Activated CD8-positive, alpha-beta memory T cell treated with anti-CD3 and anti-CD28 coated beads for 36 hours (primary cell): ENCODE data around the gene C2. TPM values are rescaled to one million over a fixed set of nuclear protein-coding genes. Genes with fewer than 3 reads are reported as not detected.
"Not testable (repeated sequence)": the region's sequence is repeated elsewhere in the genome, so short reads cannot be mapped to it uniquely, and the experiment has no call there.

Experiments
- CTCF ChIA-PET: fragments of 350-600 bp; sonication (Branson Sonifier 250); formaldehyde crosslinking; loops from one replicate; lab custom pipeline; 2021; ENCODE audit warnings: antibody characterized with exemption; lab: Charles Lee
- POLR2A ChIA-PET: fragments of 350-600 bp; sonication (Branson Sonifier 250); formaldehyde crosslinking; loops from one replicate; lab custom pipeline; 2021; ENCODE audit warnings: antibody characterized with exemption; lab: Charles Lee
- total RNA-seq, 2 experiments: library from RNA; stranded (reverse); gene quantifications; one replicate each; pipeline ENCODE4 v1.2.3, GENCODE V29; 2021

Gene C2
- total RNA-seq, 2 experiments from 2014 or later, result 0.59 to 0.82 TPM

DNA sequence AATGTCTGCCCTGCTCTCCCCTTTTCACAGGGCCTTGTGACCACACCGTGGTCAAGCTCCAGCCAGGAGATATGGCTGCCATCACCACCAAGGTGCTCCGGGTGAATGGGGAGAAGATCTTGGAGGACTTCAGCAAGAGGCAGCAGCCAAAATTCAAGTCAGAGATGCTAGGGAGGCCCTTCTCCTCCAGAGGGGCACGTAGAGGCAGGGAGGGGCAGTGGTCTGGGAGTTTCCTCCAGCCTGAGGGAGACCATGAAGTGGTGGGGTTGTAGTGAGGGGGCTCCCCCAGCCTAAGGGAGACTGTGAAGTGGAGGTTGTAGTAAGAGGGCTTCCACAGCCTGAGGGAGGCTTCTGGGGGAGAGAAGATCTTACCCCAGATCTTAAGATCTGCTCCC, 40.4 kb downstream of the C2 start:
- ChIA-PET POLR2A (interaction anchor here (1.3 kb wide), 1 partner anchor 9 kb away, joined by 4 read pairs; no protein-coding TSS in a partner anchor), CTCF (interaction anchor here (0.6 to 6.3 kb wide), 2 partner anchors 9 to 56 kb away, joined by 3 to 31 read pairs; partner anchors contain the start of genes NELFE and SKIC2)

DNA sequence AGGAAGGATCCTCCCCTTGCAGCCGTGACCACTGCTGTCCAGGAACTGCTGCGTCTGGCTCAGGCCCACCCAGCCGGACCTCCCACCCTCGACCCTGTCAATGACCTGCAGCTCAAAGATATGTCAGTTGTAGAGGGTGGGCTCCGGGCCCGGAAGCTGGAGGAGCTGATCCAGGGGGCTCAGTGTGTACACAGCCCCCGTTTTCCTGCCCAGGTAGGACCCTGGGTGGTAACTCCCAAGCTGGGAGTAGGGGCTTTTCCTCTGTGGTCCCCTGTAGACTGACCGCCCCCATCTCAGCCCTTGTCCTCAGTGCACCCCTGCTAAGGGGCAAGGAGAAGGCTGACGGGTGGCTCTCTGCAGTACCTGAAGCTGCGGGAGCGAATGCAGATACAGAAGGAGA, 40.8 kb downstream of the C2 start:
- ChIA-PET CTCF (interaction anchor here (0.6 to 6.3 kb wide), 2 partner anchors 10 to 56 kb away, joined by 3 to 31 read pairs; partner anchors contain the start of genes NELFE and SKIC2), POLR2A (interaction anchor here (1.3 kb wide), 1 partner anchor 9 kb away, joined by 4 read pairs; no protein-coding TSS in a partner anchor)

DNA sequence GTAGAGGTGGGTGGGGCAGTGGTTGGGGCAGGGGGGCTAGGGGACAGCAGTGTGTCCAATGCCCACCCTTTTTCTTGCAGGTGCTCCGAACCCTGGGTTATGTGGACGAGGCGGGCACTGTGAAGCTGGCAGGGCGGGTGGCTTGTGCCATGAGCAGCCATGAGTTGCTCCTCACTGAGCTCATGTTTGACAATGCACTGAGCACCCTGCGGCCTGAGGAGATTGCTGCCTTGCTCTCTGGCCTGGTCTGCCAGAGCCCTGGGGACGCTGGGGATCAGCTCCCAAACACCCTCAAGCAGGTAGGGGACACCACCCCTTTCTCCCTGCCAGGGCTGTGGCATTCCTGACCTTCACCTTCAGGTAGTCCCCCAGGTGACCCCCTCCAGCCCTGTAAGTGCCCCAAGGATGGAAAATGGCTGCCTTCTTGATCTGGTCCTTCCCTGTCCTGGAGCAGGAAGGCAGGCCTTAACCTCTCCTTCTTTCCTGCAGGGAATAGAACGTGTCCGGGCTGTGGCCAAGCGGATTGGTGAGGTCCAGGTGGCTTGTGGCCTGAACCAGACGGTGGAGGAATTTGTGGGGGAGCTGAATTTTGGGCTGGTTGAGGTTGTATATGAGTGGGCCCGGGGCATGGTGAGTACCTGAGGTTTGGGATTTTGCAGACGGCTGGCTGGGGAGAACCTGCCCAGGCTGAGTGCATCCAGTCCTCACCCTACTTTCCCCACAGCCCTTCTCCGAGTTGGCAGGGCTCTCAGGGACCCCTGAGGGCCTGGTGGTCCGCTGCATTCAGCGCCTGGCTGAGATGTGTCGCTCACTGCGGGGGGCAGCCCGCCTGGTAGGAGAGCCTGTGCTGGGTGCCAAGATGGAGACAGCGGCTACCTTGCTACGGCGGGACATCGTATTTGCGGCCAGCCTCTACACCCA, 41.5 kb downstream of the C2 start:
- POLR2A ChIA-PET, result interaction anchor here (1.3 kb wide), 1 partner anchor 10 kb away, joined by 4 read pairs; no protein-coding TSS in a partner anchor
- CTCF ChIA-PET, result interaction anchor here (0.6 to 6.3 kb wide), 2 partner anchors 10 to 57 kb away, joined by 3 to 31 read pairs; partner anchors contain the start of genes NELFE and SKIC2

DNA sequence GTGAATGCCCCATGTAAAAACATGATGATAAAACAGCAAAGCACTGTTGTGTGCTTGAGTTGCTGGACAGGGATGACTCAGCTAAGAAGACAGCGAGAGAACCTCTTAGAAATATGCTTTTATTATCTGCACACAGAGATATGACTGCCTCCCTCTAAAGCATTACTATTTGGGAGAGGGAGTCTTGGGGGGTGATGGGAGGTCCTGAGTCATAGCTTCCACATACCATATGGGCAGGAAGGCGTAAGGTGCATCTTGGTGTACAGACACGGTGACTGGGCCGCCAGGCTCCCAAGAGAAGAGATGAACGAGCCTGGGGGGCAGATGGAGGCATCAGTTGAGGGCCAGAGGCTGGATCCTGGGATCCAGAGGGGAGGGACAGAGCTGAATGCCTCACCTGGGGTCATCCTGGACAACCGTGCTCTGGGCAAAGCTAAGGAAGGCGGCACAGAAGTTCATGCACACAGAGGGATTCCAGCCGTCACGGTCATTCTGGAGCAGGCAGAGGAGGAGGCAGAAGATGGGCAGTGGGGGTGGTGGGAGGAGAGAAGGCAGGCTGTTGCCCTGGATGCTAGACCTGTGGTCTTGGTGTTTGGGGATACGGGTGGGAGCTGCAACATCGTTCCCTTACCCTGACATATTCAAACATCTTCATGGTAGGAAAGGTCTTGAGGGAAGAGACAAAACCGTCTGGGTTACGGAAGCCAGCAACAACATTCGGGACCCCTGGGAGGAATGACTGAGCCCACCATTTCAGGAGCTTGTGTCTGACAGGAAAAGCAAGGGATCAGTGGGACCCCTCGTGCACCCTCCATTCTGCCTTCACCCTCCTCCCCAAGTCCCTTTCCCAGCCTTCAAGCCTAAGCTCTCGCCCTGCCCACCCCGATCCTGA, 42.4 kb downstream of the C2 start:
- POLR2A ChIA-PET, result interaction anchor here (3.2 kb wide), 1 partner anchor 11 kb away, joined by 41 read pairs; the partner anchor contains the start of genes NELFE and SKIC2

DNA sequence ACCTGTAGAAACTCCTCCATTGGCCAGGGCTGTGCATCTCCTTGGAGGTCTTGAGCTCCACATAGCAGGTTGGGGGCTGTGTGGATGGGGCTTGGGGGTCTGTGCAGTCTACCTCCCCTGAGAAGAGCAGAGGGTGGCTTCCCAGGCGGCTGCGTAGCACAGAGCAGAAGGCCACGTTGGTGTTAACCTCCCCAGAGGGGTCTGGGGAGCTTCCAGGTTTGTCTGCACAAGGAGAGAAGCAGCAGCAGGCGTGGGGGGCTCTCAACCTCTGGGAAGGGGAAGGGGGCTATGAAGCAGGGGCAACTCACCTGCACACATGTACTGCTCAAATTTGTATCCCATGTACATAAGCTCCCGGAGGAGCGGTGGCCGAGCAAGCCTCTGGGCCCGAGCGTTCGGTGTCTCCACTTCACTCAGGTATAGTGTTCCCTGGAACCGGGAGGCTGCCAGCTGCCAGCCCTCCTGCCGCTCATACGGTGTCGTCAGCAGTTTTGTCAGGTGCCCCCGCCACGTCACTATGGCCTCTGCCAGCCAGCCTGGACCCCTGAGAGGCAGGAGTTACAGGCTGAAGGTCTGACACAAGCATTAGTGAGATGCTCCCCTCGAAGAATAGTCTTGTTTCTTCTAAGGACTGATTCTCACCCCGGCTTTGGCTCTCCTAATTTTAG, 43.2 kb downstream of the C2 start:
- POLR2A ChIA-PET, result interaction anchor here (1.0 to 3.2 kb wide), 2 partner anchors 12 to 306 kb away, joined by 5 to 41 read pairs; partner anchors contain the start of genes GPANK1, NELFE and SKIC2
- CTCF ChIA-PET, result interaction anchor here (6.3 kb wide), 1 partner anchor 12 kb away, joined by 31 read pairs; the partner anchor contains the start of genes NELFE and SKIC2

More for the DNA sequence above, 42.4 kb downstream of the C2 start:
- CTCF ChIA-PET, result interaction anchor here (6.3 kb wide), 1 partner anchor 11 kb away, joined by 31 read pairs; the partner anchor contains the start of genes NELFE and SKIC2

DNA sequence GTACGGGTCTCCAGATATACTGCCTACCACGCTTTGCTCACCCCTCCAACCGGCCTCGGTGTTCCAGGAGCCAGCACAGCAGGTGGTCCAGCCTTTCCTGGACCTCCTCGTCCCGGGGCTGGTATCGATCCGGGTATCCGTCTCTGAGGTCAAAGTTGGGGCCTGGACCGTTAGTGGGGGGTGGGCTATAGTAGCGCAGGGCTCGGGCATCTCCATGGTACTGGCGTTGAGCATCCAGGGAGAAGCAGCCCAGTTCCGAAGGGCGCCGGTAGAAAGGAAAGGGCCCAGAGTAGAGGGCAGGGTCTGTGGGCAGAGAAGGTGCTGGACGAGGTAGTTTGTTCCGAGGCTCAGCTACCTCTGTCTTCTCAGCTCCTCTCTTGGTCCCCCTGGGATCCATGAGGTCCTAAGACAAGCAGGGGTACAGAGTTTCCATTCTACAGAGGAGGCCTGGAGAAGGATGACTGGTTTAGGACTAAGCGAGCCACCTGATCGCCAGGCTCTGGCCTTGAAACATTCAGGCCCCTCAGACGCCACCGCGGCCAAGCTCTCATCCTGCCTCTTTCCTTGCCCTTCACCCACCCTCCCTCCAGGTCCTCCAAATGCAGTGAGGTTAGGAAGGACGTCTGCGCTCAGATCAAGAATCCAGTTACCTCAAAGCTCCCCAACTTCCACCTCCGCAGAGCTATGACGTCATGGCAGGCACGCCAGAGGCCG, 43.9 kb downstream of the C2 start:
- POLR2A ChIA-PET, result interaction anchor here (0.5 to 3.2 kb wide), 8 partner anchors 8 to 313 kb away, joined by 3 to 41 read pairs (median 4); partner anchors contain the start of genes ATF6B, GPANK1, NELFE and NEU1
- CTCF ChIA-PET, result interaction anchor here (0.7 to 6.3 kb wide), 5 partner anchors 13 to 158 kb away, joined by 3 to 31 read pairs (median 4); partner anchors contain the start of genes NELFE and SKIC2

DNA sequence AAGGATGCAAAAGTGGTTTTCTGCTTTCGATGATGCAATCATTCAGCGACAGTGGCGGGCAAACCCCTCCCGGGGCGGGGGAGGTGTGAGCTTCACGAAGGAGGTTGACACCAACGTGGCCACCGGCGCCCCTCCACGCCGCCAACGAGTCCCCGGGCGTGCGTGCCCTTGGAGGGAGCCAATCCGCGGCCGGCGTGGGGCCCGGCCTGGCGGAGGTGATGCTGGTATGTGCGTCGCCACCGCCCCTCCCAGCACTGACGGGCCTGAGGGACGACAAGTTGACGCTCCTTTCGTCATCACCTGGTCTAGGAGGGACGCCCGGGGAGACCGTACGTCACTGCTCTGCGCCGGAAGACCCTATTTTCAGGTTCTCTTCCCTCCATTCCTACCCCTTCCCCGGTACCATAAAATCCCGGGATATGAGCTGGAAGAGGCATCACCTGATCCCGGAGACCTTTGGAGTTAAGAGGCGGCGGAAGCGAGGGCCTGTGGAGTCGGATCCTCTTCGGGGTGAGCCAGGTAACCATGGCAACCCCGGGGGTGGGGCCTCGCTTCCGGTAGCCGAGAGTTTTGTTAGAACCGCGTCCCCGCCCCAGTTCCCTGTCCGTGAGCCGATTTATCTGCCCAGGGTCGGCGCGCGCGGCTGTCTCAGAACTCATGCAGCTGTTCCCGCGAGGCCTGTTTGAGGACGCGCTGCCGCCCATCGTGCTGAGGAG, 44.6 kb downstream of the C2 start, which contains the start of gene DXO:
DXO (minus strand) TSS at position 146 of the 716 bp plus-strand sequence. CDS start 463 bp downstream, outside the sequence.
- ChIA-PET CTCF (interaction anchor here (0.7 to 6.3 kb wide), 5 partner anchors 13 to 158 kb away, joined by 3 to 31 read pairs (median 4); partner anchors contain the start of genes NELFE and SKIC2), POLR2A (interaction anchor here (0.5 to 3.2 kb wide), 8 partner anchors 9 to 313 kb away, joined by 3 to 41 read pairs (median 4); partner anchors contain the start of genes ATF6B, GPANK1, NELFE and NEU1)

DNA sequence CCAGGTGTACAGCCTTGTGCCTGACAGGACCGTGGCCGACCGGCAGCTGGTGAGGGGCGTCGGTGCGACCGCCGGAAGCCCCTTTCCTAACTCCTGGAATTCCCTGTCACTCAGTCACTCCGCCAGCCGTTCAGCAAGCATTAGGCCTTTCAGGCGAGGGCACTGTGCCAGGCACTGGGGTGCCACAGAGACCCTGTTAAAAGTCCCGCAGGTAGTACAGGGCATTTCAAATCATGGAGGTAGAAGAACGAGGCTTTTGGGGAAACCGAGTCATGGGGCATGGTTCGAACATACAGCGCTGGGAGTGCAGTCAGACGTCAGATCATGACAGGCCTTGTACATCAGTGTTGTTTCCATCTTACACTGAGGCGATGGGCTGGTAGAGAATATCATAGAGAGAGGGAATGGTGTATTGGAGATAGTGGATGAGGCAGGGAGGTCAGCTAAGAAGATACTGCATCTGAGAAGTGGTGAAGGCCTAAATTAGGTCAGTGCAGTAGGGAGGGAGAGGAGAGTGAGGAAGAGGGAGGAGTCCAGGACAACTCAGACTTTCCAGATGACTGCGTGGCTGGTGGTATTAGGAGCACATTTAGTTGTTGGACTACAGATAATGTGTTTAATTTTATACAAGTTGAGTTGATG, 45.3 kb downstream of the C2 start:
- CTCF ChIA-PET, result interaction anchor here (3.2 to 6.3 kb wide), 2 partner anchors 14 to 21 kb away, joined by 12 to 31 read pairs; partner anchors contain the start of genes NELFE and SKIC2
- POLR2A ChIA-PET, result interaction anchor here (1.5 to 3.2 kb wide), 3 partner anchors 10 to 20 kb away, joined by 5 to 41 read pairs (median 5); partner anchors contain the start of genes NELFE and SKIC2

DNA sequence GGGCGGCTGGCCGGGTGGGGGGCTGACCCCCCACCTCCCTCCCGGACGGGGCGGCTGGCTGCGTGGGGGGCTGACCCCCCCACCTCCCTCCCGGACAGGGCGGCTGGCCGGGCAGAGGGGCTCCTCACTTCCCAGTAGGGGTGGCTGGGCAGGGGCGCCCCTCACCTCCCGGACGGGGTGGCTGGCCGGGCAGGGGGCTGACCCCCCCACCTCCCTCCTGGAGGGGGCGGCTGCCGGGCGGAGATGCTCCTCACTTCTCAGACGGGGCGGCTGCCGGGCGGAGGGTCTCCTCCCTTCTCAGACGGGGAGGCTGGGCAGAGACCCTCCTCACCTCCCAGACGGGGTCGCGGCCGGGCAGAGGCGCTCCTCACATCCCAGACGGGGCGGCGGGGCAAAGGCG, 48.5 kb downstream of the C2 start:
- CTCF ChIA-PET, POLR2A ChIA-PET: not testable (repeated sequence)

DNA sequence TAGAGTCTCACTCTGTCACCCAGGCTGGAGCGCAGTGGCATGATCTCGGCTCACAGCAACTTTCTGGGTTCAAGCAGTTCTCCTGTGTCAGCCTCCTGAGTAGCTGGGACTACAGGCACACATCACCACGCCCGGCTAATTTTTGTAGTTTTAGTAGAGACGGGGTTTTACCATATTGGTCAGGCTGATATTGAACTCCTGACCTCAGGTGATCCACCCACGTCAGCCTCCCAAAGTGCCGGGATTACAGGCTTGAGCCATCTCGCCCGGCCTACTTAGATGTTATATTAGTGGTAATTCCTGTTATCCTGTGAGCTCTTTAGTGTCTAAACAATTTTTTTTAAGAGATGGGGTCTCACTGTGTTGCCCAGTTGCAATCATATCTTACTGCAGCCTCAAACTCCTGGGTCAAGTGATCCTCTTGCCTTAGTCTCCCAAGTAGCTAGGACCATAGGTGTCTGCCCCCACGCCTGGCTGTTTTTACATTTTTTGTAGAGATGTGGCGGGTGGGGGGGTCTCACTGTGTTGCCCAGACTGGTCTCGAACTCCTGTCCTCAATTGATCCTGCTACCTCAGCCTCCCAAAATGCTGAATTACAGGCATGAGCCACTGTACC, 50.4 kb downstream of the C2 start:
- POLR2A ChIA-PET, result no interaction called here
- CTCF ChIA-PET, result no interaction called here

DNA sequence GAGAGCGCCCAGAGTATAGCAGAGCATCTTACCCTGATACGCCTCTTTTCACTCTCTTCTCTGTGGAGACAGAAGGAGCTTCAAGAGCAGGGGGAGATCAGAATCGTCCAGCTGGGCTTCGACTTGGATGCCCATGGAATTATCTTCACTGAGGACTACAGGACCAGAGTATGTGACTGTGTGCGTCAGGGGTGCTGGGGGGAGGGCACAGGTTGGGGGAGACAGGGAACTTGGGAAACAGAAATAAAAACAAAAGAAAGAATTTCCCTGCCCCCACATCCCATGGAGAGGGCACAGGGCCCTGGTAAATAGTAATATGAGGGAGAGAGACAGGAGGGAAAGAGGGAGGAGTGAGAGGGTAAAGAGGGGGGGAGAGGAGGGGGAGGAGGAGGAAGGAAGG, 51.3 kb downstream of the C2 start:
- ChIA-PET CTCF (no interaction called here), POLR2A (no interaction called here)

DNA sequence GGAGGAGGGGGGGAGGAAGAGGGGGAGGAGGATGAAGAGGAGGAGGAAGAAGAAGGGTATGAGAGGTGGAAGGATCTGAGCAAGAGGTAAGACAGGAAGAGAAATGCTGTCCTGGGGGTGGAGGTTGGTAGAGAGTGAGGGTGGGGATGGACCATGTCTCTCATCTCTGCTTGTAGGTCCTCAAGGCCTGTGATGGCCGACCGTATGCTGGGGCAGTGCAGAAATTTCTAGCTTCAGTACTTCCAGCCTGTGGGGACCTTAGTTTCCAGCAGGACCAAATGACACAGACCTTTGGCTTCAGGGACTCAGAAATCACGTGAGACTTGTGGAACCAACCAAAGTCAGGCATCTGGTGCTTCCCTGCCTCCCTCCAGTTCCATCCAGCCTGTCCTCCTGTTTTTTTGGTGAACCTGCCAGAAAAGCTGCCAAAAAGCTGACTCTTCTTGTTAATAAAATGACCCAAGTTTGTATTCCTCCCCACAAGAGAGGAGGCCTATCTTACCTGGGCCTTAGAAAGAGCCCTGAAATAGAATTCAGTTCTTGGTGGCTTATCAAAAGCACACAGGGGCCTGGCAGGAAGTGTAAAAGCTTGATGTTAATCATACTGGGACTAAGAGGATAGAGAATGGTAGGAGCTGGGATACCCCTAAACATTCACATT, 51.9 kb downstream of the C2 start:
- ChIA-PET POLR2A (no interaction called here), CTCF (no interaction called here)

DNA sequence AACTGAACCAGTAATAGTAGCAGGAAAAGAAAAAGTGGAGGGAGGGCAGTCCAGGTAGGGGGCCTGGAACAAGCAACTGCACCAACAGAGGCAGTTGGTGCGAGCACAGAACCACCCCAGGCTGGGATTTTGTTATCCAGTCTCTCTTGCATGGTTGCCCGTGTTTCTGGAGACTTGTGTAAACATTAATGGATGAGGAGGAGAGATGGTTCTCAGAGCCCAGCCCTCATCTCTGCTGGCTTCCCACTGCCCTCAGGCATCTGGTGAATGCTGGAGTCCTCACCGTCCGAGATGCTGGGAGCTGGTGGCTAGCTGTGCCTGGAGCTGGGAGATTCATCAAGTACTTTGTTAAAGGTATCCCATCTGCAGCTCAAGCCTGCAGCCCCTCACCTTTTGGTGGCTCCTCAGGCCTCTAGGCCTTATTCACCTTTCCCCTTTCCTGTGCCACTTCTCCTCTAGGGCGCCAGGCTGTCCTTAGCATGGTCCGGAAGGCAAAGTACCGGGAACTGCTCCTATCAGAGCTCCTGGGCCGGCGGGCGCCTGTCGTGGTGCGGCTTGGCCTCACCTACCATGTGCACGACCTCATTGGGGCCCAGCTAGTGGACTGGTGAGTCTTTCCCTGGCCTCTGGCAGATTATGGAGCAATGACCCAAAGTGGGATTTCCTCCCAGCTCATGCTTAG, 52.8 kb downstream of the C2 start:
- CTCF ChIA-PET, POLR2A ChIA-PET: not testable (repeated sequence)

DNA sequence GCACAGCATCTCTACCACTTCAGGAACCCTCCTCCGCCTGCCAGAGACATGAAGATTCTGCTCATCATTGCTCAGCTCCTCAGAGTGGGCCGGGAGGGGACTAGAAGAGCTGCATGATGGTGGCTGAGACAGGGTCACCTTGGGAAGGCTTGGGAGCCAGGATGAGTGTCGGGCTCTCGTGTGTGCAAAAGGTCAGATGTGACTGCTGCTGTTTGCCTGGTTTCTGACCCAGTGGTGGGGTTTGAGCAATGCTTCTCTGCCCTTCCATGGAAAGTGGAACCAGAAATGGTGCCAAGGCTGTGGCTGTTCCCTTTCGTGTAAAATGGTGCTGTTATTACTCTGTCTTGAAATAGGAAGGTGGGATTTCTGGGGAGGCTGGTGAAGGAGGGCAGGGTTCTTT, 53.5 kb downstream of the C2 start:
- POLR2A ChIA-PET, result not testable (repeated sequence)

More for the DNA sequence above, 53.5 kb downstream of the C2 start:
- CTCF ChIA-PET, result not testable (repeated sequence)
